Stimulated activated CD4-positive, alpha-beta T cell treated with anti-CD3 and anti-CD28 coated beads, Interleukin-12 subunit alpha, Interleukin-12 subunit beta, amount 100 ng/mL, for 24 hours (primary cell): ENCODE results near the gene CDK11B.

ENCODE experiments used
- DNase-seq, 2 experiments: peaks; one replicate each; pipeline ENCODE4 v3.0.0-alpha.2; 2020; ENCODE audit warnings: low read depth in 2 of 2

Gene CDK11B

GRCh38 chr1:1616045-1616790, 42.6 kb downstream of the CDK11B start:
- DNase-seq, result peak in 1 of 2 experiments; percentile 31

DNA sequence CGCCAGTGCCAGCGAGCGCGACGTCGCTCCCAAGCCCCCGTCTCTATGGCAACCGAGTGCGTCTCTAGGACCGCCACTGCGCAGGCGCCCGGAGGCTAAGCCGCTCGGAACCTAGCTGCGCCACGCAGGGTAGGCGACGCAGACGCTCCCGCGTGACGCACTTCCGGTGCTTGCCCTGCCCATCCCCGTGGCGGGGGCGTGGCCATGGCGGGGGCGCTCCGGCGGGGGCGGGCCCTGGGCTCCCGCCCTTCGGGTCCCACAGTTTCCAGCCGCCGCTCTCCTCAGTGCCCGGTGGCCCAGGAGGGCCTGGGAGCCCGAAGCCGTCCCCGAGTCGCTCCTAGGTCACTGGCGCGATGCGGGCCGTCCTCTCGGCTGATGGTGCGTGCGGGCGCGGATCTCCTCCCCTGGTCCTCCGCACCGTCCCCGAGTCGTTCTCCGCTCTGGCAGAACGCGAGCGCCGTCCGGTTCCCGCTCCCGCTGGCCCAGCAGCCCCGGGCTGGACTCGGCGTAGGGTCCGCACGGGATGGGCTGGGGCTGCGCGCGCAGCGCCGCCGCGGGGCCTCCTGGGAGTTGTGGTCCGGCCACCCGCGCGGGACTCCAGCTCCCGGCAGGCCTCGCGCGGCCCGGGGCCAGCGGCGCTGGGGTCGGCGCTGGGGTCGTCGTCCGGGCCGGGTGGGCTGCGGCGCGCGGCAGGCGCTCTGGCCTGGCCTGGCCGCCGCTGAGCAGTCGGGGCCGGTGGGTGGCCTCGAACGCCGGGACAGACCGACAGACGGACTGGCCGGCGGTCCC, 43.4 kb downstream of the CDK11B start, which contains the start of gene MIB2:
Gene MIB2 (plus strand): TSS at position 245 of the 789 bp plus-strand sequence. CDS start 7,953 bp downstream, outside the sequence.
- peak; percentile 94 to 96 for DNase-seq

GRCh38 chr1:1614954-1615255, 43.9 kb downstream of the CDK11B start:
- DNase-seq, result no peak

DNA sequence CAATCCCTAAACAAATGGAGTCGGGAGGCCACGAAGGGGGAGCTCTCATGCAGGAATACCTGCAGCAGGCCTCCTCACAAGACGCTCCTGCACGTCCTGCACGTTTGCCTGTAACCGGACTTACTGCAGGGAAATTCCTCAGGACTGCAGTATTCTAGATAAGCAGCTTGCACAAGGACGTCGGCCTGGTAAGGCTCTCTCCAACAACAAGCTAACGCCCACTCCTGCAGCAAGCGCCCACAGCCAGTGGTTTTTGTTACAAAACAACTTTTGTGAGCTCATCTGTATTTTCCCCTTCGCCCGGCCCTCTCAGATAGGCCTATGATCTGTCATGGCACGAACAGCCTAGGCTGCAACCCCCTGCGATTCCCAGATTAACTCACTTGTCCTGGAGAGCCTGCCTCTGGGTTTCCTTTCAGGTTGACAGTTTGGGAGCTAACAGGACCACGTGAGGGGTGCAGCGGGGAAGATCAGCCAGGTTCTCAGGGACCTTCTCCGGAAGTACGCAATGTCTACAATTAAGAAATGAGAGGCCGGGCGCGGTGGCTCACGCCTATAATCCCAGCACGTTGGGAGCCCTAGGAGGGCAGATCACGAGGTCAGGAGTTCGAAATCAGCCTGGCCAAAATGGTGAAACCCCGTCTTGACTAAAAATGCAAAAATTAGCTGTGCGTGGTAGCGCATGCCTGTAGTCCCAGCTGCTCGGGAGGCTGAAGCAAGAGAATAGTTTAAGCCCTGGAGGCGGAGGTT, 44.4 kb downstream of the CDK11B start:
- peak; percentile 43 for DNase-seq

DNA sequence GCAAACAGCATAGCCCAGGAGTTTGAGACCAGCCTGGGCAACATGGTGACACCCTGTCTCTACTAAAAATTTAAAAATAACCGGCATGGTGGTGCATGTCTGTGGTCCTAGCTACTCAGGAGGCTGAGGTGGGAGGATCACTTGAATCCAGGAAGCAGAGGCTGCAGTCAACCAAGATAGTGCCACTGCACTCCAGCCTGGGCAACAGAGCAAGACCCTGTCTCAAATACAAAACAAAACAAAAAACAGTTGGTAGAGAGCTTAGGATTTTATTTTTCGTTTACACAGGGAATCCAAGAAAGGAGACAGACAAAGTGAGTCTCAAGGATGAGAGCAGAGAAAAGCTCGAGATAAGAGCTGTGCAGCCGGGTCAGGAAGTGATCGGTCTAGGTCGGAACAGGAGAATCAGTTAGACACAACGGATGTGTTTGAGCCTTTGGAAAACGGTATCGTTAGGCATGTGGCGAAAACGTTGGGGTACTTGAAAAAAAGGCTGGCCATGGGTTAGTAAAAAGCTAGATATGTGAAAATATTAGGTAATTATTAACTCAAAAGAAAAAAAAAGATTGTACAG, 45.2 kb downstream of the CDK11B start:
- DNase-seq, result no peak

- DNase-seq, result no peak
Observed at GRCh38 chr1:1612104-1612400, 46.8 kb downstream of the CDK11B start.

- DNase-seq, result no peak
Observed at GRCh38 chr1:1610796-1611195, 48.0 kb downstream of the CDK11B start.

- DNase-seq, result no peak
Observed at GRCh38 chr1:1609822-1610485, 48.9 kb downstream of the CDK11B start.

- DNase-seq, result no peak
Observed at GRCh38 chr1:1606232-1606631, 52.6 kb downstream of the CDK11B start.

DNA sequence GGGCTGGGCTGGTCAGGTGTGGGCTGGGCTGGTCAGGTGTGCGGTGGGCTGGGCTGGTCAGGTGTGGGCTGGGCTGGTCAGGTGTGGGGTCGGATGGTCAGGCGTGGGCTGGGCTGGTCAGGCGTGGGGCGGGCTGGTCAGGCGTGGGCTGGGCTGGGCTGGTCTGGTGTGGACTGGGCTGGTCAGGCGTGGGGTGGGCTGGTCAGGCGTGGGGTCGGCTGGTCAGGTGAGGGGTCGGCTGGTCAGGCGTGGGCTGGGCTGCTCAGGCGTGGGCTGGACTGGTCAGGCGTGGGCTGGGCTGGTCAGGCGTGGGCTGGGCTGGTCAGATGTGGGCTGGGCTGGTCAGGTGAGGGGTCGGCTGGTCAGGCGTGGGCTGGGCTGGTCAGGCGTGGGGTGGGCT, 53.1 kb downstream of the CDK11B start:
- DNase-seq, result no peak

DNA sequence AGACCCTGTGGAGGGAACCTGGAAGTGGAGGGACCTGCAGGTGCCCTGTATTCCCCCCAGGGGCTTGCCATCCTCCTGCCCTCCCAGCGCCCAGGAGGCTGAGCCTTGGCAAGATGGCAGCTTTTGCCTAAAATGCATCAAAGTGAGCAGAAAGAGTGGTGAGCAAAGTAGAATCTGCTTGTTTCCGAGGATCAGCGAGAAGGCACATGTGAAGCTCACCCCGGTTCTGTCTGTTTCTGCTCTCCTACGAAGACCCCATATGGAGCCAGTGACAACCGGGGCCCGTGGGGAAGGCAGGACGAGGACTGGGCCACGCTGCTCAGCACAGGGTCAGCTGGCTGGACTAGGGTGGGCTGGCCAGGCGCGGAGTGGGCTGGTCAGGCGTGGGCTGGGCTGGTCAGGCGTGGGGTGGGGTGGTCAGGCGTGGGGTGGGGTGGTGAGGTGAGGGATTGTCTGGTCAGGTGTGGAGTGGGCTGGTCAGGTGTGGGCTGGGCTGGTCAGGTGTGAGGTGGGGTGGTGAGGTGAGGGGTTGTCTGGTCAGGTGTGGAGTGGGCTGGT, 53.7 kb downstream of the CDK11B start:
- no peak for DNase-seq

DNA sequence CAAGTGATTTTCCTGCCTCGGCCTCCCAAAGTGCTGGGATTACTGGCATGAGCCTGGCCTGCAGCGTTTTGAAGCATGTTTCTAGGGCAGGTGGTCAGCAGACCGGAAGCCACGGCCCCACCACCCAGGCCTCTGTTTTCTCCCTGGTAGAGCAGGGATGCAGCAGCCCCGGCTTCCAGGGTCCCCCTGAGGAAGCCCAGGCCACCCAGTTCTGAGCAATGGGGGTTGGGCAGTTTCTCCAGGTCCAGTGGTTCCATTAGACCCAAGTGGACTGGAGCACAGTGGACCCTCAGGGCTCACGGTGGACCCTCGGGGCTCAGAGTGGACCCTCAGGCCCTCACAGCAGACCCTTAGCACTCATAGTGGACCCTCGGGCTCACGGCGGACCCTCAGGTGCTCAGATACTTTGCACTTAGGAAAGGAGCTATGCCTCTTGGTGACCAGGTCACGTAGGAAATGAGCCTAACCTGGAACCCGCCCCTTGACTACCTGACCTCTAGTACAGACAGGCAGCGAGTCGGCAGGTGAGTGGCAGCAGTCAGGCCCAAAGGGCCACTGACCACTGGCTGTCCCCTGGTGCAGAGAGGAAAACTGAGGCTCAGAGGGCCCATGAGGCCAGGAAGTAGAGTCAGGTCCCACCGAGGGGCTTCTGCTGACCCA, 54.3 kb downstream of the CDK11B start:
- DNase-seq, result no peak

- DNase-seq, result no peak
Observed at GRCh38 chr1:1603671-1604373, 55.0 kb downstream of the CDK11B start.

GRCh38 chr1:1602968-1603506, 55.8 kb downstream of the CDK11B start:
- no peak for DNase-seq

DNA sequence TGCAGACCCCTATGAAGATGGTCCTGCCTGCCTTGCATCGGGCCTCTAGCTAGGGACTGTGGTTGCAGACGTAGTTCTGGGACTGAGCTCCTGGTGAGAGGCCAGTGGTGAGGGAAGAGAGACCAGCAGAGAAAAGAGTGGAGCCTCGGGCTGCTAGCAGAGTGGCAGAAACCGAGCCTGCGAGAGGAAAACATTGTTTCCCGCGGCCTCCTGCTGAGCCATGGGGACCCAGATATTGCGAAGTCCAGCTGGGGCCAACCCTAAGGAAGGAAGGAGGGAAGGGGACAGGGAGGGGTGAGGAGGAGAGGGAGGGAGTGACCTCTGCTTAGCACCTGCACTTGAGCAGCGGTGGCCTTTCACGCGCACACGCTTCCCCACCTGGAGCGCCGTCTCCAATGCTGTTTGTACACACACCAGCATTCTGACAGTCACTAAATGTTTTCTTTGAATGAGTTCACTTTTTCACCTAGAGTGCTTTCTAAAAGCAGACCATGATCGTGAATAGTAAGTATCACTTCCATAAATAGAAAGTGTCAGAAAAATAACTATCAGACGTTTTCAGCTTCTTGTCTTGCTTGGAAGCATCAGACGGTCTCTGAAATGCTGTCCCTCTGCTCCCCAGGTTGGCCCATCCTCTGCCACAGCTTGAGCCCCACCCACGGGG, 56.4 kb downstream of the CDK11B start:
- no peak for DNase-seq

- no peak for DNase-seq
Observed at GRCh38 chr1:1601564-1602303, 57.1 kb downstream of the CDK11B start.

DNA sequence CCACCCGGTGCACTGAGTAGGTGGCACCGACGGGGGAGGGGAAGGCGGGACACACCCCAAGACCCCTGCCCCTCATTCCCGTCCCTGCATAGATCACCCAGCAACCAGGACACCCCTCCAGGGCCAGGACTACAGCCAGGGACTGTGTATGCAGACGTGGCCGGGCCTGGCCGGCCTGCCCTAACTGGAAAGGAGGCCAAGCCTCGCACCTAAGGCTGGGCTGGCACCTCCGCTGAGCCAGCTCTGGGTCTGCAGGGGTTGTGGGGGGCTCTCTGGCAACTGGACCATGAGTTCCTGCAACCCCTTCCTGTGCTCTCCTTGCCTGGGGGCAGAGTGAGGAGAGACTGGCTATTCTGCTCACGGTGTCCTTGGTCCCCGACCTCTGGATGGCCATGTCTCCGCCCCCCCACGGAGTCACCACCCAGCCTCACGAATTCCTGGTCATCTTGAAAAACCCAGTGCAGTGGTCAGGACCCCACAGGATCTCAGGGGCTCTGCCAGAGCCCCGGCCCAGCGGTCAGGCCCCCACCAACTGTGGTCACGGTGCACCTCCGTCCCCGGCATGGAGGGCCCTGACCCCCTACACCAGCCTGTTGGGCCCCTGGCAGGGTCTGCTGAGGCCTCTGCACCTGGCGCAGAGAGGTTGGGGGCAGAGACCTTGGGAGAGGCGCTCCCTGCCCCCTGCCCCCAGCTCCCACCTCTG, 57.8 kb downstream of the CDK11B start:
- no peak for DNase-seq
